ENCODE data around the gene DYNLRB1.

Gene DYNLRB1

DNA sequence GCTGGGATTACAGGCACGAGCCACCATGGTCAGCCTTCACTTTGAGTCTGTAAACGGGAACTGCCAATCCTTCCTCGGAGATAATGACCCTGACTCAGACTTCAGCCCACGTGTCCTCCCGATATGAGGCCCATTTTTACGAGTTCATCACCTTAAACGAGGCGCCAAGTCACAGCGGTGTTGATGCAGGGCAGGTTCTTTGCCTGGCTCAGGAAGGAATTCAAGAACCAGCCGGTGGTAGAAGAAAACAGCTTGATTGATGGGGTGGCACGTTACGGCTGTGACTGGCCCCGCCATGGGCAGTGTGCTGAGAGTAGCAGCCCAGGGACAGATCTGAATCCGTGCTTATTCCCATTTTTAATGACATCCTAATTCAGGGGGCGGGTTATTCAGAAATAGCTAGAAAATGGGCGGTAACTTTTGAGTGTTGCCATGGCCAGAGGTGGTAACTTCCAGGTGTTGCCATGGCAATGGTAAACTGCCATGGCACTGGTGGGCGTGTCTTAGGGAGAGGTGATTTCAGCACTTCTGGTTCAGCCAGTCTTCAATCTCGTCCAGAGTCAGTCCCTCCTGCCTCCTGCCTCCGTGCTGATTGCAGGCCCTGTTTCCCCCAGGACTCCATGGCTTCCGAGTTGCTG is 33.2 kb downstream of the DYNLRB1 start:
- in situ Hi-C loops (cut with HindIII; ENCODE audit: low sequenced_read_pairs), result no loop called here

DNA sequence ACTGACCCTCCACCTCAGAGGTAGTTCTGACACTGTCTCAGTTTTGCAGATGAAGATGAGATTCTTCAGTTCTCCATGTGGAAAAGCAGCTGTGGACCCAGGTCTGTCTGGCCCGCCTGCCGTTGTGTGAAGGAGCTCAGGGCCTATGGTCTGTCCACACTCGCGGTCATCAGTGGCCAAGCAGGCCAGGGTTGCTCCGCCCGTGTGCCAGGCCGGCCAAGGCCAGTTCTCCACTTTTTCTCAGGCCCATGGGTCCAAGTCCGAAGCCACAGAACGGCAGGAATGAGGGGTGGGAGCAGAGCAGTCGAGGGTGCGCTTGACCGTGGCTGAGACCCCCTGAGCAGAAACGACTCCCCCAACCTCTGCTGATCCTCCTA is 33.7 kb downstream of the DYNLRB1 start:
- in situ Hi-C loops (cut with HindIII; ENCODE audit: low sequenced_read_pairs), result no loop called here

DNA sequence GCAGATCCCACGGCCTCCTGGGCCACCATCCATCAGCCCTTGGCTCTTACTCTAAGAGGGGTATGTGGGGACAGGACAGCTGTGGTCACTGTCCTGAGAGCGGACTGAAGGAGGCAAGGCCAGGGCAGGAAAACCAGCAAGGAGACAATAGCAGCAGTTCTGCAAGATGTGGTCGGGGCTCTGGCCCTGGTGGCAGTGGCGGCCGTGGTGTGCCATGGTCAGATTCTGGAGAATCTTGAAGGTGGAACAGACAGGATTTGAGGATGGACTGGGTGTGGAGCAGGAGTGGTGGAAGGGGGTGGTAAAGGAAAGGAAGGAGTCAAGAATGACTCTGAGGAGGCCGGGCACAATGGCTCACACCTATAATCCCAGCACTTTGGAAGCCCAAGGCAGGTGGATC is 36.3 kb downstream of the DYNLRB1 start:
- in situ Hi-C loops (cut with HindIII; ENCODE audit: low sequenced_read_pairs), result no loop called here

DNA sequence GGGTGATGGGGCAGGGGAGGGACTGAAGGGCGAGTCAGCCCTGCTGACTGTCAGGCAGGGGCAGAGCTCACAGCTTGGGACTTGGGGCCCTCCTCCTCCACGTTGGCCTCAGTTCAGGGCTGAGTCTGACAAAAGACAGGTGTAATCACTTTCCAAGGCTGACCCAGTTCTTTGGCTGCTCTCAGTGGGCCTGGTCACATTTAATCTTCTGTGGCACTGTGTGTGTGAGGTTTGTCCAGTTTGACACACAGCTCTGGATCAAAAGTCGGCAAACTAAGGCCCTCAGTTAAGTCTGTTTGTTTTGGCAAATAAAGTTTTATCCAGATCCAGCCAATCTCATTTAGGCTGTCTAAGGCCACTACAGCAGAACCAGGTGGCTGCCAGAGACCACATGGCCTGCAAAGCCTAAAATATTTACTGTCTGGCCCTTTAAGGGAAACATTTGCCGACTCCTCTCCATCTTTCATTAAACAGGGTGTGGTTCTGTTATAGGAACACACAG is 37.2 kb downstream of the DYNLRB1 start:
- in situ Hi-C loops (cut with HindIII; ENCODE audit: low sequenced_read_pairs), result no loop called here

DNA sequence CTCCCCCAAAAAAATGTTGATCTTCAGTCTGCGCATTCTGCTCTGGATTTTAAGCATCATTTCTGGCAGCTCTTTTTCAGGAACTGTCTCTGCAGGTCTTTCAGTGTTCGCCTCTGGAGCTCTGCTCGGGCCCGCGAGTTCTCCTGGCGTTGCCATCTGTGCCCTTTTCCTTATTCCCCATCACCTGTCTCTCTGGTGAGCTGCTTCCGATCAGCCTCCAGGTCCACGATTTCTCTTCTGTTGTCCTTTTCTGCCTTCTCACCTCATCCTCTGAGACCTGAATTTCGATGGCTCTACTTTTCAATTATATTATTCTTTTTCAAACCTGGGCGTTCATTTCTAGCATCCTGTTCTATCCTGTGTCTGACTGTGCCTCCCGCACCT is 41.7 kb downstream of the DYNLRB1 start:
- in situ Hi-C loops (cut with HindIII; ENCODE audit: low sequenced_read_pairs), result no loop called here

DNA sequence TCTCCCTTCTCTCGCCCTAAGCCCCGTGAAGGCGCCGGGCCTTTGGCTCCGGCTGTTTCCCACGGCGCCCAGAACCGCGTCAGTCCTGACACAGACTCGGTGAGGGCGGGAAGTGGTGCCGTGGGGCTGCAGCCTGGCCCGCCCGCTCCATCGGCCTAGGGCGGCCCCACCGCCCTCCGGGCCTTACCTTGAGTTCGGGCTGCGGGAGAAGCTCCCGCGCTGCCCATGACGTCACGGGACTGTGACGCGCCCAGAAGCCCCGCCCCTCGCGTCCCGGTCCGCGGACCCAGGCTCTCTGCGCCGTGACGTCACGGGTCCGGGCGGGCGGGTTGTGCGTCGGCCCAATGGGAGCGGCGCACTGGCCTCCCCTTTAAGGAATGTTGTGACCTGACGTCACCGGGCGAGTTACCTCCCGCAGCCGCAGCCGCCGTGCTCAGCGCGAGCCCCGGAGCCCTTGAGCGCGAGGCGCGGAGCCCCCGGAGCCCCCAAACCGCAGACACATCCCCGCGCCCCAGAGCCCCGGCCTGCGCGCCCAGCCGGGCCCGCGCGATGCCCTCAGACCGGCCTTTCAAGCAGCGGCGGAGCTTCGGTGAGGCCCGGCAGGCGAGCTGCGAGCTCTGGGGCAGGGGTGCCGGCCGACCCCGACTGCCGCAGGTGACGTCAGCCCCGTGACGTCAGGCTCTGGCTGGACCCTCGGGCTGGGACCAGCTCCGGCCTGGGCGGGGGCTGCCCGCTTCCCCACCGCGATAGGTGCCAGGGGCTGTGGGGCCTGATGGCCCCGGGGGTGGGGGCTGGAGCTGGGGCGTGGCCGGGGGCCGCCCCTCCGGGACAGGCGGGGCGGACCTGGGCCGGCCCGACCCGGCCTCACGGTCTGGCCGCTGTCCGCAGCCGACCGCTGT is 42.3 kb downstream of the DYNLRB1 start, which contains the start of gene MAP1LC3A:
TSS of gene MAP1LC3A (plus strand) at position 399 of the 899 bp plus-strand sequence. CDS start at position 550, 151 bp downstream.
- in situ Hi-C loops (cut with HindIII; ENCODE audit: low sequenced_read_pairs), result no loop called here

DNA sequence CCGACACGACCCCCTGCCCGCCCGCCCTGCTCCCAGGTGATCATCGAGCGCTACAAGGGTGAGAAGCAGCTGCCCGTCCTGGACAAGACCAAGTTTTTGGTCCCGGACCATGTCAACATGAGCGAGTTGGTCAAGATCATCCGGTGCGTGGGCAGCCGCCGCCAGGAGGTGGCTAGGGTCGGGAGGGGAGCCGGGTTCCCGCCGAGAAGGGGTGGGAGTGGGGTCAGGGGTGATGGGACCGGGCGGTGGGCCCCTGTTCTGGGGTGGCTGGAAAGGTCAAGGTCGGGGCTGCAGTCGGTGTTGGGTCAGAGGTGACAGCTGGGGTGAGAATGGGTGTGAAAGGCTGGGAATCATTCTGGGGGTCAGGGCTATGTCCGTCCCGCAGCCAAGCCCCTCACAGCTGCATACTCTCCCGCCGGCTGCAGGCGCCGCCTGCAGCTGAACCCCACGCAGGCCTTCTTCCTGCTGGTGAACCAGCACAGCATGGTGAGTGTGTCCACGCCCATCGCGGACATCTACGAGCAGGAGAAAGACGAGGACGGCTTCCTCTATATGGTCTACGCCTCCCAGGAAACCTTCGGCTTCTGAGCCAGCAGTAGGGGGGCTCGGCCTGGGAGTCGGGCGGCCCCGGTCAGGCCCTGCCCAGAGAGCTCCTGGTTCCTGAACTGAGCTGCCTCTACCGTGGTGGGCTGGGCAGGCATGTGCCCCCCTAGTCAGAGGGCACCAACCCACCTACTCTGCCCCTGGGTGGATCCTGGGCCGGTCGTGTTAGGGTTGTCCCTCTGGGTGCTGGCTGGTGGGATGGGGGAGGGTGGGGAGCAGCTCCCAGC is 43.3 kb downstream of the DYNLRB1 start:
- in situ Hi-C loops (cut with HindIII; ENCODE audit: low sequenced_read_pairs), result loop anchor here (10.0 kb wide), 1 partner anchor 135 kb away; no protein-coding TSS in a partner anchor

DNA sequence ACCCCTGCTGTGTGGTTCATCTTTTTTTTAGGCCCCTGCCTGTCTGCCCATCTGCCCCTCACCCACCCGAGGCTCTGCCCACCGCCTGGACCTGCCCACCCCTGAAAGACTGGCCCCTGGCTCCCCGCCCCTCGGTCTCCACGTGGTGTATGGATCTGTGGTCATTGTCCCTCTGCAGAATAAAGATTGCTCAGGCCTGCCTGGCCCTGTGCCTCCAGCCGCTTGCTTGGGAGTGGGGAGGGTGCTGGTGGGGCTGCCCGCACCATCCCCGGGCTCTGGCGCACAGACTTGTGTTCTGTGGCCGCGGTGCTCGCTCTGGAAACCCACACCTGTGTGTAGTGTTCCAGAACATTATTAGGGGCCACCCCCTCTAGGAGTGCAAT is 43.9 kb downstream of the DYNLRB1 start:
- in situ Hi-C loops (cut with HindIII; ENCODE audit: low sequenced_read_pairs), result loop anchor here (10.0 kb wide), 1 partner anchor 135 kb away; no protein-coding TSS in a partner anchor

DNA sequence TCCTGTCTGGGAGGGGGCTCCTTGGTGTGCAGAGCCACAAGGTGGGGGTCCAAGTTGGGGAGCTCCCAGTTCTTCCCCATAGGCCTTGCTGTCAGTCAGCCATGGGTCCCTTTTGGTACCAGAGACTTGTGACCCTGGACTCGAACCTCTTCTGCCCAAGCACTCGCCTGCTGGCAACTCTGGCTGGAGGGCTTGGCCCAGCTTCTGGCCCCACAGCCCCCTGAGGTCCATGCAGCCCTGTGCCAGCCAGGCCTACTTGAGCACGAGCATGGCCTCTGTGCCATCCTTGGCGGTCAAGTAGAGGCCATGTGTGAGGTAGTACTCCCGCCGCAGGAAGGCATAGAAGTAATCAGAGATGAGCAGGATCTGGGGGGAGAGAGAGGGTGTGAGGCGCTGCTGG is 44.4 kb downstream of the DYNLRB1 start:
- in situ Hi-C loops (cut with HindIII; ENCODE audit: low sequenced_read_pairs), result loop anchor here (10.0 kb wide), 1 partner anchor 134 kb away; no protein-coding TSS in a partner anchor

DNA sequence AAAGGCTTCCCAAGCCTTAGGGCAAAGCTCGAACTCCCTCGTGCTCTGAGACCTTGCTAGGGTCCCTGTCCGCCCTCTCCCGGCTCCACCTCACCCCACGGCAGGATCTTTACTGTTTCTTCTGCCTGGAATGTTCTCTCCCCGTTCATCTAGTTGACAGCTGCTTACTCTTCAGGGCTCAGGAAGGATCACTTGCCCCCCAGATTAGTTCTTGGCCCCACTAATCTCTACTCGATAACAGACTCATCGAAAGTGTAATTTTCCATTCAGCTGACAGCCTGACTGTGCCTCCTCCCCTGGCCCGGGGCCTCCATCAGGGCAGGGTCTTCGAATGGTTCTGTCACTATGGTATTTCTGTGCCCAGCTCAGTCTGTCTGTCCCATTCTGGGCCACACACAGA is 45.4 kb downstream of the DYNLRB1 start:
- in situ Hi-C loops (cut with HindIII; ENCODE audit: low sequenced_read_pairs), result loop anchor here (10.0 kb wide), 1 partner anchor 133 kb away; no protein-coding TSS in a partner anchor

DNA sequence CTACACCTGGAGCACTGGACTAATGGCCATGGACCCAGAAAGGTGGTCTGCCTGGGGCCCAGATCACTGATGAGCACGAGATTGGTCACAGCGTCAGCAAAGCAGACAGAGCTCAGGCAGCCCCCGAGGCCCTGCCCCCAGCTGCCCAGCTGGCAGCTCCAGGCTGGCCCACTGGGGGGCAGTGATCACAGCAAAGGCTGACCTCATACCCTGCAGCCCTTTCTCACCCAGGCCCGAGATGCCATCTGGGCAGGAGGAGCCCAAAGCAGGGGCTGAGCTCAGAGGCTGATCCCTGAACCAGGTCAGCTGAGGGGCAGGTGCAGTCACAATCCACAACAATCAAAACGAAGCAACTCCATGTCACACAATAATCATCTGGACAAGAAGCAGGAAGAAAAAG is 46.4 kb downstream of the DYNLRB1 start:
- in situ Hi-C loops (cut with HindIII; ENCODE audit: low sequenced_read_pairs), result loop anchor here (10.0 kb wide), 1 partner anchor 132 kb away; no protein-coding TSS in a partner anchor

DNA sequence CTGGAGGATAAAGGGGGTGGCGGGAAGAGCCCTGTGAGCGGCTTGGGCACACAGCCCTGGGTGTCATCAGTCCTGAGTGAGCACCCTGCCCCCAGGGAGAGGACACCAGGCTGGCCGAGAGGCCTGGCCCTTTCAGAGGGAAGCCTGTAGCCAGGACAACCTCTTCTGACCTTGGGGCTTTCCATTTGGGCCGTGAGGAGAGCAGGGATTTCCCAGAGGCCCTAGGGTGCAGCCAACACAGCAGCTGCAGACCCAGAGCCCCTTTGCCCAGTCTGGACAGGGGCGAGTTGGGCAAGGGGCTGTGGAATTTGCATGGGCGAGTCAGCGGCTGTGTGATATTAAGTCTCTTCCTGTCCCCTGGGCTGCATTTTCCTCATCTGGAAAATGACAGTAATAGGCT is 48.6 kb downstream of the DYNLRB1 start:
- in situ Hi-C loops (cut with HindIII; ENCODE audit: low sequenced_read_pairs), result loop anchor here (5.0 to 10.0 kb wide), 2 partner anchors 33 to 130 kb away; no protein-coding TSS in a partner anchor

DNA sequence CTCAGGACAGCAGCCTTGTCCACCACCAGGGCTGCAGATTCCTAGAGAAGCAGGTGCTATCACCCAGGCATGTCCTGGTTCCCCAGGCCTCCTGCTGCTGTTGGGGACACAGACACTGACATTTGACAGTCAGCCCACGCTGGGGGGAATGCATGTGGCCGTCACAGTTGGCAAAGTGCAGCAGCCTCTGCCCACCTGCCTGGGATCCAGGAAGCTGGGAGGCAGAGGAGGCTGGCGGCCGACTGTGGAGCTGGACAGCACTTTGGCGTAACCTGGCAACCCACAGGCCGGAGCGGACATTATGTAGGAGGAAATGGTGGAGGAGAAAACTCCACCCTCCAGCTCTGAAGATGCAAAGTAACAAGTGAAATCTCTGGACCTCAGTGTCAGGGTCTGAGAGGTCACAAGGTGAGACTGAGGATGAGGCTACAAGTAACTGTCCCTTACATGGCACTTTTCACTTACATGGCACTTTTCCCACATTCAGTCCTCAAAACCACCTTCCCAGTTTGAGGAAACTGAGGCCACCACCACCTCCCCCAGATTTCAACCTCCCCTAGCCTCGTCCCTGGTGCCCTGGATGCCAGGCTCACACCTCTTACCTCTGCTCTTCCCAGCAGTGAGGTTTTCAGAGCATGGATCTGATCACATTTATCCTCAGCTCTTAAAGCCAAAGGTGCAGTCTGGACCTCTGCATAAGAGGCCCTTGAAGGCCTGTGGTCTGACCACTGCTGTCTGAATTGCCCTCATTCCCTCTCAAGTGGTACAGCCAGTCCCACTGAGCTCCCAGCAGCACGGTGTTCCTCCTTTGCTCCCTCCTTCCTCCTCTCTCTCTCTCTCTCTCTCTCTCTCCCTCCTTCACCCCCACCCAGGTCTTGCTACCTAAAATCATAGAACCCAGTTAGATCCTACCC is 51.0 kb downstream of the DYNLRB1 start:
- in situ Hi-C loops (cut with HindIII; ENCODE audit: low sequenced_read_pairs), result loop anchor here (5.0 to 10.0 kb wide), 2 partner anchors 35 to 128 kb away; no protein-coding TSS in a partner anchor

DNA sequence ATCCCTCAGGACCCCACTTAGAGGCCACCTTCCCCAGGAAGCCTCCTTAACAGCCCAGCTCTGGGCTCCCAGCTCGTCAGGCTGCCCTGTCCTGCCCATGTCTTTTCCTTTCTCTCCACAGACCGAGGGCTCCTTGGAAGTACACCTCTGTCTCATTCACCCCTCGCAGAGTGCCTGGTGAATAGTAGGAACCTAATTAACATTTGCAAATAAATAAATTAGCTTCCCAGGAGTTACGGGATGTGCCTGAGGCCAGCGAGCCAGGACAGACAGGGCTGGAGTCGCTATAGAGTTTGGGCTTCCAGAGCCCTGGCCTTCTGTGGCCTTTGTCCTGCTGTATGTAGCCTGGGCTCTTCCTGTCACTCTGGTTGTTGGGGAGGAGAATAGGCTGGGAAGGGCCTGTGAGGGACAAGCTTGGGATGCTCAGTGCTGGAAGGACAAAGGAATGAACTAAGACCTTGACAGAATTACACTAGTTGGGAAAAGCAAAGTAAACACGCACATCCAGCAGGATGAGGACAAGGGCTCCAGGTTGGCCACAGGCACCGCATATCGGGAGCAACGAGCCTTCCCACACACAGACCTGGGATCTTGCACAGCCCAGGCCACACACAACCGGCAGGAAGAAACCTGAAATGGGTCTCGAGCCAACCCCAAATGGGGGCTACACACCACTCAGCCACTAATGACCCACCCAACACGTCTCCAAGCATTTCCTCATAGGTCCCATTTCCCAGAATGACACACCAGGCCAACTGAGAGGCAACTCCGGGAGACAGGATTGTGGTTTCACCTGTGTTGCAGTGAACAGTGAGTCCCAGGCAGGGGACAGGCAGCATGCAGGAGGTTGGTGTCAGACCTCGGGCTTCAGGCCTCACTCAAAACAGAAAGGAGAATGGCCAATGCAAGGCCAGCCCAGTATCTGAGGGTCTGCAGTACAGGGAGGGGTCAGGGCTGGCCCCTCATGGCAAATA is 52.0 kb downstream of the DYNLRB1 start:
- in situ Hi-C loops (cut with HindIII; ENCODE audit: low sequenced_read_pairs), result loop anchor here (5.0 to 10.0 kb wide), 2 partner anchors 36 to 127 kb away; no protein-coding TSS in a partner anchor

DNA sequence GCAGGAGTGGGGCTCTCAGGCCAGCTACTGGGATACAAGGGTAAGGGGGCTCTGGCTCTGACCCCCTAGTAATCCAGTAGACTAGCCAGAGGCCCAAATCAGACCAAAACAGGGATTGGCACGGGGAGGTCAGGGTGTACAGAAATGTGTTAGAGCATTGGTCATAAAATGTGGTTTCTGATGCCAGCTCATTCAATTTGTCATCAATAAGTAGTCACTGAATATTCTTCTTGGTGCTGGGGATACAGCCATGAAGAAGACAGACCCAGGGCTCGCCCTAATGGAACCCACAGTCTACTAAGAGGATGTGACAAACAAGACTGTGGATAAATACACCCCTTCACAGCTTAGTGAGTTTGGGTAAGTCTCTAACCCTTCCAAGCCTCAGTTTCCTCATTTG is 53.4 kb downstream of the DYNLRB1 start:
- in situ Hi-C loops (cut with HindIII; ENCODE audit: low sequenced_read_pairs), result loop anchor here (5.0 to 10.0 kb wide), 2 partner anchors 37 to 125 kb away; no protein-coding TSS in a partner anchor

DNA sequence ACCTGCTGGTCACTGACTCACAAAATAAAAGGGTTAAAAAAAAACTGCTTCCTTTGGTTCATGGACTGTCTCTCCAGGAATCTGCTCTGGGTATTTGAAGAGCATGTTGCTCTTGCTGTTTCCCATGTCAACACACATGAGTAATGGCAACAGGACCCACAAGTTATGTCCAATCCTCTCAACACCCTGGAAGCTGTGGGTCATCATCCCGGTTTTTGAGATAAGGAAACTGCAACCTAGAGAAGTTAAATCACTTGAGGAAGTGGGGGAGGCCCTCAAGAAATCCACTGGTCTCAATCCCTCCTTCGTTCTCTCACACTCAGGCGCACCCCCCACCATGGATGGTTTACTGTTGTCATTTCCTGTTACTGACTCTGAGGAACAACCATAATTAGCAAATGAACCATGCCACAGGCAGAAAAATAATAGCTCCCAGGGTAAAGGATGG is 54.7 kb downstream of the DYNLRB1 start:
- in situ Hi-C loops (cut with HindIII; ENCODE audit: low sequenced_read_pairs), result no loop called here

DNA sequence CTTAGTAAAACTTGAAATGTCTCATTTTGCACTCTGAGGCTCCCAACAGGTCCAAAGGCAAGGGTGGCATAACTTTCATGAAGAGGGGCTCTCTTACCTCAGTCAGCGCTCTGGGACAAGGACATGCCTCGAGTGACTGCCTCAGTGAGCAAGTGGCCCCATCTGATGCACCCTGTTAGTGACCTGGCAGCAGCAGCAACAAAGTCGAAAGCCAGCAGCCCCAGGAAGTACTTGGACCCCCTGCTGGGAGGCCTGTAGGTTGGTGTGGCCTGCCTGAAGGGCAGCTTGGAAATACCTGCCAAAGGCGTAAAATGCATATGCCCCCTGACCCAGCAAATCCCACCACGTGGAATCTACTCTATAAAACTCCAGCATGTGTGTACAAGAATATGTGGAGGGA is 55.5 kb downstream of the DYNLRB1 start:
- in situ Hi-C loops (cut with HindIII; ENCODE audit: low sequenced_read_pairs), result no loop called here
